WTC11 (cell line): ENCODE data around the gene TTC39A.

Source experiments
- CTCF ChIP-seq: fragments of 200-600 bp; IDR thresholded peaks from 2 replicates; pipeline ENCODE4 v1.8.0; 2022; ENCODE audit warnings: antibody characterized with exemption
- IRF1 ChIP-seq: sonication (generic); formaldehyde crosslinking; IDR thresholded peaks from 2 replicates; pipeline ENCODE4 v1.8.0; 2023; ENCODE audit warnings: missing genetic modification reagents
- TF ChIP-seq, protein P1 (sequence below): sonication (generic); formaldehyde crosslinking; IDR thresholded peaks from 2 replicates; pipeline ENCODE4 v1.8.1; 2023; ENCODE audit warnings: mild to moderate bottlenecking, missing genetic modification reagents, moderate library complexity

- TF ChIP-seq CTCF: no peak
- no peak for TF ChIP-seq IRF1
- TF ChIP-seq, protein P1, sequence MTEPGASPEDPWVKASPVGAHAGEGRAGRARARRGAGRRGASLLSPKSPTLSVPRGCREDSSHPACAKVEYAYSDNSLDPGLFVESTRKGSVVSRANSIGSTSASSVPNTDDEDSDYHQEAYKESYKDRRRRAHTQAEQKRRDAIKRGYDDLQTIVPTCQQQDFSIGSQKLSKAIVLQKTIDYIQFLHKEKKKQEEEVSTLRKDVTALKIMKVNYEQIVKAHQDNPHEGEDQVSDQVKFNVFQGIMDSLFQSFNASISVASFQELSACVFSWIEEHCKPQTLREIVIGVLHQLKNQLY (CRISPR knock-in tag): no peak
Measured at GRCh38 chr1:51238034-51238403, 92.3 kb downstream of the TTC39A start.
